ENCODE measurements around the gene TSEN34.

The TSEN34 gene

DNA sequence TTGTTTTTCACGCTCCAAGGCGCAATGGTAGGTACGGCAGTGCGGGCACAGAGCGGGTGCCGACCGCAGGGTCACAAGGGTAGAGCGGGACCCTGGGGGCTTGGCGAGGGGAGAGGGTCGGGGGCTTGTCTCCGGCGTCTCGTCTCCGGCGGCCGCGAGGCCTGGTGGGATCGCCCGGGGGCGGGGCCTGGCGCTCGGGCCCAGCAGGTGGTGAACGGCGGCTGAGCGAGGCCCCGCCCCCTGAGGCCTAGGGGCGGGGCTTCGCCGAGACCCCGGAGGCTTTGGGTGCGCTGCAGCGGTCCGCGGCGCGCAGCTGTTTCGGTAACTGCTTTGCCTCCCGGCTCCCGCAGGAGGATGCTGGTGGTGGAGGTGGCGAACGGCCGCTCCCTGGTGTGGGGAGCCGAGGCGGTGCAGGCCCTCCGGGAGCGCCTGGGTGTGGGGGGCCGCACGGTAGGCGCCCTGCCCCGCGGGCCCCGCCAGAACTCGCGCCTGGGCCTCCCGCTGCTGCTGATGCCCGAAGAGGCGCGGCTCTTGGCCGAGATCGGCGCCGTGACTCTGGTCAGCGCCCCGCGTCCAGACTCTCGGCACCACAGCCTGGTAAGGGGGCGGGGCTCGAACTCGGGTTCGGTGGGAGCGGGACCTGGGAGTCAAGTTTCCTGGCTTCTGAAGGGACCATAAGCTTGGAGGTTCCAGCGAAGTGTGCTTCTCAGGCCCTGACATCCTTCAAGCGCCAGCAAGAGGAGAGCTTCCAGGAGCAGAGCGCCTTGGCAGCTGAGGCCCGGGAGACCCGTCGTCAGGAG, at the start of gene TSEN34:
TSS of gene TSEN34 (plus strand) at position 298 of the 800 bp plus-strand sequence. CDS start at position 355, 57 bp downstream.
- peak; percentile 72 for DNase-seq (ENCODE audit: low read depth)

DNA sequence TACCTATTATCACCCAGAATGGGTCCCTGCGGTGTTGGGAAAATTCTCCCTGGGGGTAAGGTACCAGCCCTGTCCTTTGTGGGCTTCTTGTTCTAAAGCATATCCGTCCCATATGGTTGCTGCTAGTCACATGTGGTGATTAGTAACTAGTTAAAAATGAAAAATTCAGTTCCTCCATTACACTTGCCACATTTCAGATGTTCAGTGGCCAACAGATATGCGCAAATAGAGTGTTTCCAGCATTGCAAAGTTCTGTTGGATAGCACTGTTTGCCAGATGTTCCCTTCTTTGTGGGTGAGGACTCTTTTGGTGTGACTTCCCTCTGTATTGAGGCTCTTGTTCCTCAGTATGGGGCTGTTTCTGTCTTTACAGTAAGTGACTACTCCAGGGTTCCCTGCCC, 49.8 kb upstream of the TSEN34 start:
- DNase-seq (ENCODE audit: low read depth) = peak; percentile 52

DNA sequence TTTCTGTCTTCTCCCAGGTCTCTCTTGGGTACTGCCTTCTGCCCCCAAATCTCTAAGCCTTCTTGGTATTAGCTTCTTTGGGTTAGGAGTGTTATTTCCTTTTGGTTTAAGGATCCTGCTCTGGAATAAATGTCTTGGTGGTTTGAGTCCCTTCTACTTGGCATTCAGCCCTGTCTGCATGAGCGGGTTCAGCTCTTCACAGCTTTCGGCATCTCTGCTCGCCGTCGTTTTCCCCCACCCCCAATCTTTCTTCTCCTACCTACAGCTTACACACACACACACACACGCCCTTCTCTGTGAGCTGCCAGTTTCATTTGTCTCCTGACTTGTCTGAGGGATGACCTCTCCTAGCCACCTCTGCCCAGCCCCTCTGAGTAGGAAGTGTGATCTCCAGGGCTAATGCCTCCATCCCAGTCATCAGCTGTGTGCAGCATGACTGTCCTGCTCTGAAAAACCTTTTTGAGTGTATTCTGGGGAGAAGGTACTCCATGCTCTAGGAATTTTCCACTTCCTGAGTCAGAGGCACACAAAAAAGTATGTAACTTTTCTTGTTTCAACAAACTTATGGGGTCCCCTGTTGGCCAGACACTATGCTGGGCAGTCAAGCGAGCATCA, 48.8 kb upstream of the TSEN34 start:
- DNase-seq (ENCODE audit: low read depth) = no peak

DNA sequence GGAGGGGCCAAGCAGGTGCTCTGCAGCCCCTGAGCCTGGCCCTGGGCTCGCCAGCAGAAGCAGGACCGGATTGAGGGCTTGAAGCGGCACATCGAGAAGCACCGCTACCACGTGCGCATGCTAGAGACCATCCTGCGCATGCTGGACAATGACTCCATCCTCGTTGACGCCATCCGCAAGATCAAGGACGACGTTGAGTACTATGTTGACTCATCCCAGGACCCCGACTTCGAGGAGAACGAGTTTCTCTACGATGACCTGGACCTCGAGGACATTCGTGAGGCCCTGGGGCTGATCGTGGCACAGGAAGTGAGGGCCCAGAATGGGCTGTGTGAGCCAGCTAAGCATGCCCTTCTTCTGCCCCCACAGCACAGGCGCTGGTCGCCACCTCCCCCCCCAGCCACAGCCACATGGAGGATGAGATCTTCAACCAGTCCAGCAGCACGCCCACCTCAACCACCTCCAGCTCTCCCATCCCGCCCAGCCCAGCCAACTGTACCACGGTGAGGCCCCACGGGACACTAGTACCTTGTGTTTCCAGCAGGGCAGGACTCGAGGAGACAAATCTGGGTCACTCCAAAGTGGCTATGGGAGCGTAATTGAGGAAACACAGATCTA, 45.5 kb upstream of the TSEN34 start:
- no peak for DNase-seq (ENCODE audit: low read depth)

DNA sequence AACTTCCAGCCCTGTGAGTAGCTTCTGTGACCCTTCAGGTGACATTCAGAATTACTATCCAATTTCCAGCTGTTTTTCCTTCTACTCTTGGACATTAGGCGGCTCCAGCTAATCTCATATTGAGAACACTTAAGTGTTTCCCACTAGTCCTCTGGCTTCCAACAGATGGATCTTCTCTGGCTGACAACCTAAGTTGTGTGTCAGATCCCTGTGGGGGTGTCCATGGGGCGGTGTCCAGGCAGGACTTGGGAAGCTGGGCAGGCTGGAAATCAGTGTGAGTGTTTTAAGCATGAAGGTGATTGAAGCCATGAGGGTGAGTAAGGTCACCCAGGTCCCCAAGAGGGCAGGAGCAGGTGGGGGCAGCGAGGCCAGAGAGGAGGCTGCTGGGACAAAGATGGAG, 43.4 kb upstream of the TSEN34 start:
- no peak for DNase-seq (ENCODE audit: low read depth)

DNA sequence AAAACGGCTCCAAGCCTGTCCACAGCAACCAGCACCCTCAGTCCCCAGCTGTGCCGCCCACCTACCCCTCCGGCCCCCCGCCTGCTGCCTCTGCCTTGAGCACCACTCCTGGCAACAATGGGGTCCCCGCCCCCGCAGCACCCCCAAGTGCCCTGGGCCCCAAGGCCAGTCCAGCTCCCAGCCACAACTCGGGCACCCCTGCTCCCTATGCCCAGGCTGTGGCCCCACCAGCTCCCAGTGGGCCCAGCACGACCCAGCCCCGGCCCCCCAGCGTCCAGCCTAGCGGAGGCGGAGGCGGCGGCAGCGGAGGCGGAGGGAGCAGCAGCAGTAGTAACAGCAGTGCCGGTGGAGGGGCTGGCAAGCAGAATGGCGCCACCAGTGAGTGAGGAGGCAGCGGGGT, 43.0 kb upstream of the TSEN34 start:
- no peak for DNase-seq (ENCODE audit: low read depth)

DNA sequence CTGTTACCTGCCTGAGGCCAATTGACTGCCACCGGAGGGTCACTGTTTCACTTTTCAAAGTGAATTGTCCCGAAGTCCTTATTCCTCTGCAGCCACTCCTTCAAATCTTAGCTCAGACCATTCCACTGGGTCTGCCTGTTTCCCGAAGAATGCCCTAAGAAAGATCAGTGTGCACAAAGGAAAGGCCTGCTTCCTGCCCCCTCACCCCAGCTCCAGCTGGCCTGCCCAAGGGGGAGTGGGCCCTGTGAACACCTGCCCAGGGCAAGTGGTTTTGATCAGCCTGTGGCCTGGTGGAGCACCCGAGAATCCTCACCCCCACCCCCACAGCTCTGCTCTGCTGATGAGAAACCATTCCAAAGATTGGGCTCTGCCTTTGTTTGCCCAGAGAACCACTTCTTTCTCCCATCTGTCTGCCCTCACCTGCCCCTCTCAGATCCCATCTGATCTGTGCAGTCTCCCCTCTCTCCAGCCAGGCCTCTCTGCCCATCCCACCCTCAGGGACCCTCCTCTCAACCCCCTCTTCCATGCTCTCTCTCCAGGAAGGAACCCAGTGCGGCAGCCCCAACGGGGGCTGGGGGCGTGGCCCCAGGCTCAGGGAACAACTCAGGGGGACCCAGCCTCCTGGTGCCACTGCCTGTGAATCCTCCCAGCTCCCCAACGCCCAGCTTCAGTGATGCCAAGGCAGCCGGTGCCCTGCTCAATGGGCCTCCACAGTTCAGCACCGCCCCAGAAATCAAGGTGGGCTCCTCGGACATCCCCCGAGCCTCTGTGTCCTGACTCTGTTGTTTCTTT, 41.9 kb upstream of the TSEN34 start:
- DNase-seq (ENCODE audit: low read depth) = no peak

DNA sequence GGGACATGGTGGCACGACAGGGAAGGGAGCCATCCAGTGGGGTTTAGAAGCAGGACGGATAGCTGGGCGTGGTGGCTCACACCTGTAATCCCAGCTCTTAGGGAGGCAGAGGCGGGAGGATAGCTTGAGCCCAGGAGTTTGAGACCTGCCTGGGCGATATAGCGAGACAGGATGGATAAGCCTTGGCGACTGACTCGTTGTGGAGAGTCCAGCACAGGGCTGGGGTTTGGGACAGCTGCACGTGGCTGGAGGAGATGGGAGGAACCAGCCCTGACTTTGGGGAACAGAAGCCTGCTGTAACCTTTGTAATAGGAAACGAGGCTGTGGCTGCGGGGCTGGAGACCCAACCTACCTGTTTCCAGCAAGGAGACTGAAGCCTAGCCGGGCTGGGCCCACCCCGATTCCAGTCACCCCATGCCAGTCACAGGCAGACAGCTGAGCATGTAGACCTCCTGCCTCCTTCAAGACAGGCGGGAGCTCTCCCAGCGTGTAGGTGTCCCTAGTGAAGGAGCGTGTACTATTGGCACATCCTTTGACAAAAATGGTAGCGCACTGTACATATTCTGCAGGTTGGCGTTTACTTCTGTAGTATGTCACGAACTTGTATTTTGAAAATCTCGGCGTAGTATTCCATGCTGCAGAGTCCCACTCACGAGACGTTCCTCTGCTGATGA, 39.6 kb upstream of the TSEN34 start:
- DNase-seq (ENCODE audit: low read depth) = no peak

DNA sequence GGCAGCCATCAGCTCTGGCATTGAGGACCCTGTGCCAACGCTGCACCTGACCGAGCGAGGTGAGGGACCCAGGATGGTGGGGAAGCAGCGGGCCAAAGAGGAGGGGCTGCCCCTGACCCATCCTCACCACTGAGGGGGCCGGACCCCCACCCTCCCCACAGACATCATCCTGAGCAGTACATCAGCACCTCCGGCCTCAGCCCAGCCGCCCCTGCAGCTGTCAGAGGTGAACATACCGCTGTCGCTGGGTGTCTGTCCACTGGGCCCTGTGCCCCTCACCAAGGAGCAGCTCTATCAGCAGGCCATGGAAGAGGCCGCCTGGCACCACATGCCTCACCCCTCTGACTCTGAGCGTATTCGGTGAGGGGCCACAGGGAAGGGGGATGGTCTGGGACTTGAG, 38.8 kb upstream of the TSEN34 start:
- no peak for DNase-seq (ENCODE audit: low read depth)

DNA sequence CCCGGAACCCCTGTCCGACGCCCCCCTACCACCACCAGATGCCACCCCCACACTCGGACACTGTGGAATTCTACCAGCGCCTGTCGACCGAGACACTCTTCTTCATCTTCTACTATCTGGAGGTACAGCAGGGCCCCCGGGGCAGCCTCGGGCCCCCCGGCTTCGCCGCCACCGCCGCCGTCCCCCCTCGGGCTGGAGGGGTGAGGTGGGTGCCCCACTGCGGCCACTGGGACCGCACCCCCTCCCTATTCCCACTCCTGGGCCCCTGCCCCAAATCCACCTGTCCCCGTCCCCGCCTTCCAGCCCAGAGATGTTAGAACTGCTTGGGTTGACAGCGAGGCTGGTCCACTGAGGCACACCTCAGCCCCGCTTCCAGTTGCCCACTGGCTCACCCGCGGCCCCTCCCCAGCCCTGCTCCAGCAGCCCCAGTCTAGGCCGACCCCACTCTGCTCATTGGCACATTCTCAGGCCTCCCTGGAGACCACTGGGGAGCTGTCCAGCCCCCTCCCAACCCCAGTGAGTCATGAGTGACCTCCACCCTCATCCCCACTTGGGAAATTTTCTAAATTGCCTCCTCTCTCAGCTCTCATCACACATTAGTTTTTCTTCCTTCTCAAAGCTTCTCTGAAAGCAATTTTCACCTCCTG, 38.1 kb upstream of the TSEN34 start:
- no peak for DNase-seq (ENCODE audit: low read depth)

DNA sequence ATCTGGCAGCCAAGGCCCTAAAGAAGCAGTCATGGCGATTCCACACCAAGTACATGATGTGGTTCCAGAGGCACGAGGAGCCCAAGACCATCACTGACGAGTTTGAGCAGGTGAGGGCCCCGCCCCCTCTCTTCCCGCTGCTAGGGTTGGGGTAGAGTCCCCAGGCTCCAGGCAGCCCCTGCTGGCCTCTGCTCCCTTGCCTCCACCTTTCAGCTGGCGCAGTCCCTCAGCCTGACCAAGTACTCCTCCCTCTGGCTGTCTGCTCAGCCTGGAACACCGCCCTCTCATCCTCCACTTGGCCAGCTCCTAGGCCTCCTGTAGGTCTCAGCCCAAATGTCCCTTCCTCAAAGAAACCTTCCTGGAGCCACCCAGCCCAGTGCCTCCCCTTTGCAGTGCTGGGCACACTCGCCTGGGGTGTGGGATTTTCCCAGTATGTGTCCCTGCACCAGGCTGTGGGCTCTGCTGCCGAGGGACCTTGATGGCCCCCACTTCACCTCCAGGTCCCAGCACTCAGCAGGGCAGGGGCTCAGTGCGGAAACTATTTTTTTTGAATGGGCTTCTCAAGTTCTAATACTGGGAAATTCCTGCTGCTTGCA, 37.3 kb upstream of the TSEN34 start:
- no peak for DNase-seq (ENCODE audit: low read depth)

DNA sequence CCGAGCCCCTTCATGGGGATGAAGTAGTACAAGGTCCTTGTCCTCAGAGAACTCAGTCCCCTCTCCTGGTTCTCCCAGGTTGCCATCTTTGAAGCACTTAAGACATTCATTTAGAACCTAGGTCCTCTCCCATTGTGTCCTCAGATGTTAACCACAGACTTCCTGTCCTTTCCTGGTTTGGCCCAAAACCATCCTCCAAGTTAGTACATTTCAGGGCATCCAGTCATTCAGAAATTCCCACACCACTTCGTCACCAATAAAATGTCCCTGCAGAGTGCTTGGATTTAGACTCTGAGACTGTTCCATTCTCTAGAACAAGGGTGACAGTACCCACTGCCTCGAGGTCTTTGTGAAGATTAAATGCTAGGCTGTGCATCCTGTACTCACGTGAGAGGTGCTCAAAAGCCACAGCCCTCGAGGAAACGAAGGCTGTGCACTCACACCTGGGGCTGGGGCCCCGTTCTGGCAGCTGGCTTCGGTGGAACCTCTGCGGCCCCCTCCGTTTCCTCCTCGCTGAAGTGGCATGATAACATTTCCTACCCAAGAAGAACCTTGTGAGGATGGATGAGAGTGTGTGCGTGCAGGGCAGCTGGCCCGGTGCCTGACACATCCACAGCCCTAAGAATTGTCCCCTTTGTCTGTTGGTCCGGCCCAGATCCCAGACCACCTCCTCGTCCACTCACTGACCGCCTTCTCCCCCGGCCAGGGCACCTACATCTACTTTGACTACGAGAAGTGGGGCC, 36.3 kb upstream of the TSEN34 start:
- peak; percentile 59 for DNase-seq (ENCODE audit: low read depth)

DNA sequence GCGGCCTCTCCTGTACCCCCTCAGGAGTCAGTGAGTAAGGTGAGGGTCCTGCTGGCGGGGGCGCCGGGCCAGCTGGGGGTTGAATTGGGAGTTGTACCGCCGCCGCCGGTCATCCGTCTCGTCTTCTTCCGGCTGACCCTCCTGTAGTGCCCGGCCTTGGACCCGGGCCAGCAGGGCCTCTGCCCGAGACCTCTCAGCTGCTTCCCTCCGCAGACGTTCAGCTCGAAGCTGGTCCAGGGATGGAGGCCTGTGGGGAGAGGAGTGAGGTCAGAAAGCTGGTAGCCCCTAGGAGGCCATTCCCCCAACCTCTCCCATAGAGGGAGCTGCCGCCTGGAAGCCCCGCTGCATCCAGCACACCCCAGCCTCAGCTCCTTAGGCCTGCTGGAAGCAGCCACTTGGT, 35.4 kb upstream of the TSEN34 start:
- no peak for DNase-seq (ENCODE audit: low read depth)

DNA sequence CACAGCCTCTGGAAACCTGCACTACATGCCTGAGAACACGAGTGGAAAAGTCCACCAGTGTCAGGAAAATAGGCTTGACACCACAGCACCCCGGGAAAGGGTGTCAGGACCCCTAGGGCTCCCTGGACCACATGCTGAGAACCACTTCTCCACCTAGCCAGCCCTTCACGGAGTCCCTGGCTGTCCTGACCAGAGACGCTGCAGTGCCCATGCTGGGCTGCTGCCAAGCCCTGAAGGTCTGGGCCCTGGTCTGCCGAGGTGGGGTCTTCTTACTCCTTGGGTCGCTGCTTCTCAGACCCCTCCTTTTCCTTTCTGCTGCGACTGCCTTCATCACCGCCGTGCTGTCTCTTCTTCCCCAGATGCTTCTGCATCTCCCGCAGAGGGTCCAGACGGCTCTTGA, 34.6 kb upstream of the TSEN34 start:
- DNase-seq (ENCODE audit: low read depth) = no peak

DNA sequence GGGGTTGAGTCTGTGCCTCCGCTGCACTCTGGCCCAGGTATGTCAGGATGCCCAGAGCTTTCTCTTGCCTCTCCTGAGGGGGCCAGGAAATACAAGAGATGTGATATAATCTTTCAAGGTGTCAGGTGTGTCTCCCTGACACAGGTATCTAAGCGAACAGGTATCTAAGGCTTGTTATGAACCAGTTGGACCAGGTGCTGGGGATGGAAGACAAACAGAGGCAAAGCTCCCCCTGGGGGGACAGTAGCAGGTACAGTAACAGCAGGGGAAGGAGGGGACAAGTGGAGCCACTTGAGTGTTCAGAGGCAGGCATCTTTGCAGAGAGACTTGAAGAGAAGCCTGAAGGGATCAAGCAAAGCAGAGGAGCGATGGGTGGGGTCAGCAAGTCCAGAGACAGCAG, 34.2 kb upstream of the TSEN34 start:
- DNase-seq (ENCODE audit: low read depth) = no peak

DNA sequence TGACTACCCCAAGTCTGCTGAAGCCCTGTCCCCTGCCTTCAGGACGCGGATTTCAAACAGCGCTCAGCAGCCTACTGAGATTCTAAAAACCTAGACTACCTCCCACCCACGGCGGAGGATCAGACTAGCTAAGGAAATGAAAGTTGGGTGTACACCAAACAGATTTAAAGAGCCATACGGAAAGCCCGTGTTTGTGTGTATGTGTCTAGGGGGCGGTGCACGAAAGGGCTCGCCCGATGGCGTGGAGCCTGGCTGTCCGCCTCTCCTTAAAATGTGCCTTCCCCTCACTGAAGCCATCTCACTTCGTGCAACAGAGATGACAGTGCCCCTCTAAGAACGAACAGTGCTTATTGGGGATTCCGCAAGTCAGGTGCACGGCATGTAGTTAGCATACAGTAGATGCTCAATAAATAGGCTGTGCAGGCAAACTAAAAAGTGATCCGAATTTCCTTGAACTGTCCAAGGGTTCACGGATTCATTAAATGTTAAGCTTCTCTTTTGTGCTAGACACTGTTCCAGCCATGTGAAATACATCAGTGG, 32.2 kb upstream of the TSEN34 start:
- no peak for DNase-seq (ENCODE audit: low read depth)

DNA sequence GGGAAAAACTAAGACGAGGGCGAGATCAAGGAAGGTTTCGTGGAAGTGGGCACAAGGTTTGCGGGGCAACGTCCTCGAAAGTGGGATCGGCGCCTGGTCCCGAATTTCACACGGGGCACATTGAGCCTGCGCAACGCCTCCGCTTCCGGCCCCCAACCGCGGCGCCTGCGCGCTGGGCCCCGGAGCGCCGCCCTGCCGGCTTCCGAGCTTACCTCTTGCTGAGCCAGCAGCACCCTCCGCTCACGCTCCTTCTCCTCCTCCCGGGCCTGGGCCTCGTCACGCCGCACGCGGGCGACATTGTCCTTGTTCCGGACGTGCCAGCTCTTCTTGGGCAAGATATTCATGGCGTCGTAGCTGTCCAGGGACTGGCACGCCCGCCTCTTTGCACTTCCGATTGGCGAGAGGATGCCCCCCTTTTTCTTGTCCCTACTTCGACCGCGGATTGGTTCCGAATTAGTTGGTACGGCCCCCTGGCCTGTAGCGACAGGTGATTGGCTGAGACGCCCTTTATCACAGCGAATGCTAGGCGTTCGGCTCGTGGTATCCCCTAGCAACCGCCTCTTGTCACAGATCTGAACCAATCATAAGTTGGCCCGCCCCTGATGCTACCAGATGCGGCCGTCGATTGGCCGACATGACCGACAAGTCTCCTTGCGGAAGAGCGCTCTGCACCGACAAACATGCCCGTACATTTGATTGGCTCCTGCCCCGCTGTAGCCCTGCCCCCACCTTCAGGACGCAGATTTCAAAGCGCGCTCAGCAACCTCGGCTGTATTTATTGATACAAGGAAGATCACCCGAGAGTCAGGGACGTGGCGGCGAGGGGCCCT, 31.5 kb upstream of the TSEN34 start, which contains the start of gene LENG1:
TSS of gene LENG1 (minus strand) at position 370 of the 830 bp plus-strand sequence. CDS start at position 344, 26 bp downstream.
- peak; percentile 100 for DNase-seq (ENCODE audit: low read depth)

DNA sequence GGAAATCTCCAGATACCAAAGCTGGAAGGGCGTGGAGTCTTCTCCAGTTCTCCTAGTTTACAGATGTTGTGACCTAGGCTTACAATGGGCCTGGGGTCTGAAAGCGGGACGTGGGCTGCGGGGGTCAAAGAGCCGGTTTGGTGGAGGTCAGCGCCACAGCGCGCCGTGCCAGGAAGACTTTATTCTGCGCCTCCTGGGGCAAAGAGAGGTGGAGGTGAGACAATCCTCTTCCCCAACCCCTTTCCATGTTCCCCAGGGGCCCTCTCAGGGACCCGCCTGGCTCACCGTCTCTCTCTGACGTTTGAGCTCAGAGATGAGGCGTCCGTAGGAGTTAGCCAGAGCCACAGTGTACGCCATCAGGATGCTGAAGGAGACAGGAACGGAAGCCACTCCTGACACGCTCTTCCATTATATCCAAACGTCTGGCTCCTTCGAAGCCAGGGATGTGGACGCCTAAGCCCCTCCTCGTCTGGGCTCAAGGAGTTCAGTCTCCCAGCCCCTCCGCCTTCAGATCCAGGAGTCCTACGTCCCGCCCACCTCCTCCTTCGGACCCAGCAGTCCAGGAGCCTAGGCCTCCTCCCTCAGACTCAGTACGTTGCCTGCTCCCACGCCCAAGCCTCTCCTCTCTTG, 30.8 kb upstream of the TSEN34 start:
- no peak for DNase-seq (ENCODE audit: low read depth)

Measured in GM04504 (cell line).